ENCODE measurements around the gene MAGEC1. TPM values are rescaled to one million over a fixed set of nuclear protein-coding genes. Genes with fewer than 3 reads are reported as not detected.
A peak's percentile ranks its signal among the peaks of the same experiment; 100 is the strongest.

Gene MAGEC1
- total RNA-seq, 1 experiment from 2014 or later: not detected

- no peak overlapping the region for H3K27ac Mint-ChIP-seq
- Histone ChIP-seq H2AK5ac (ENCODE audit: insufficient read length, low read length) (no peak overlapping the region), H3T11ph (ENCODE audit: low read length) (no peak overlapping the region)
Measured at GRCh38 chrX:141936080-141936479, 32.4 kb downstream of the MAGEC1 start.

More at GRCh38 chrX:141936080-141936479, 32.4 kb downstream of the MAGEC1 start:
- no peaks in the 10 kb centered on the region for H3K79me1 ChIP-seq (ENCODE audit: insufficient read depth, low read depth, low read length, poor library complexity, severe bottlenecking)
- H3K4me1 ChIP-seq (ENCODE audit: insufficient read depth, low read length): no peaks in the 10 kb centered on the region
- no peak overlapping the region for H3K18ac ChIP-seq (ENCODE audit: insufficient read length, low read depth, low read length)
- H3K23me2 ChIP-seq (ENCODE audit: insufficient read length, low read depth, low read length, poor library complexity, severe bottlenecking): no peaks in the 10 kb centered on the region
- H4K8ac ChIP-seq (replicated peaks; ENCODE audit: insufficient read length, low read depth, low read length): no peak overlapping the region
- H3K14ac ChIP-seq (ENCODE audit: insufficient read depth, low read length): no peak overlapping the region
- peak; percentile 41; the same call in 1 of the 3 replicates for TF ChIP-seq CTCF (conservative IDR thresholded peaks at IDR 0.05)
- H3K23ac ChIP-seq (ENCODE audit: insufficient read length, low read depth, low read length): no peak overlapping the region
- no peaks in the 10 kb centered on the region for H3K27me3 Mint-ChIP-seq (ENCODE audit: low read depth)
- DNase-seq: no peak
- H3K4me3 Mint-ChIP-seq: no peak overlapping the region
- no CpG with 5 or more reads among the region's 1 CpG for WGBS (ENCODE audit: extremely low coverage, insufficient read length, low lambda C conversion rate)
- H2BK5ac ChIP-seq (ENCODE audit: insufficient read length, low read length): no peak overlapping the region
- H3K9ac ChIP-seq (ENCODE audit: extremely low read depth, insufficient read length, low read length): no peak overlapping the region
- H4K5ac ChIP-seq (ENCODE audit: insufficient read length, low read depth, low read length): no peak overlapping the region
- no peak overlapping the region for H2BK20ac ChIP-seq (ENCODE audit: low read depth, low read length, poor library complexity, severe bottlenecking)
- H4K20me1 ChIP-seq (ENCODE audit: control insufficient read depth, insufficient read depth, insufficient read length): no peaks in the 10 kb centered on the region
- H3K4me2 ChIP-seq (ENCODE audit: insufficient read depth, insufficient read length, low read length): no peak overlapping the region
- H4K91ac ChIP-seq (ENCODE audit: insufficient read length, low read depth, low read length): no peak overlapping the region
- no peak overlapping the region for H3K56ac ChIP-seq (ENCODE audit: insufficient read length, low read depth, low read length)
- H3K9me3 ChIP-seq (ENCODE audit: control insufficient read depth, low read depth, low read length): peaks cover 13% of the 10 kb centered on the region
- H2BK12ac ChIP-seq (ENCODE audit: insufficient read length, low read depth, low read length): no peak overlapping the region
- no peak overlapping the region for H2BK120ac ChIP-seq (ENCODE audit: low read depth, low read length, poor library complexity, severe bottlenecking)
- H3K27ac ChIP-seq (ENCODE audit: insufficient read length, low read depth, low read length): no peak overlapping the region
- peaks cover 51 to 54% of the 10 kb centered on the region in 2 experiments for H3K9me3 Mint-ChIP-seq
- no peak overlapping the region for H2AFZ ChIP-seq (ENCODE audit: low read length)
- no peaks in the 10 kb centered on the region; a peak in 1 of 7 replicates for H3K36me3 Mint-ChIP-seq (ENCODE audit: insufficient read depth in 1 of 3, low read depth in 3 of 3)
- no peak overlapping the region for H2BK15ac ChIP-seq (ENCODE audit: low read depth, low read length)
- no peaks in the 10 kb centered on the region for H3K79me2 ChIP-seq (ENCODE audit: insufficient read depth, low read length)
- no peaks in the 10 kb centered on the region for H3K4me1 Mint-ChIP-seq
- H3K4ac ChIP-seq (ENCODE audit: low read depth, low read length): no peak overlapping the region
- H3K27me3 ChIP-seq (ENCODE audit: insufficient read depth, low read length): no peaks in the 10 kb centered on the region

Data from H9 (cell line).